Activated CD4-positive, CD25-positive, alpha-beta regulatory T cell (primary cell): ENCODE data around the gene CANT1.
"Not testable (repeated sequence)": the region's sequence is repeated elsewhere in the genome, so short reads cannot be mapped to it uniquely, and the experiment has no call there.

Experiments used
- DNase-seq, 4 experiments: peaks; one replicate each; lab custom pipeline; 2025; lab: John Stamatoyannopoulos, UW

CANT1 gene

DNA sequence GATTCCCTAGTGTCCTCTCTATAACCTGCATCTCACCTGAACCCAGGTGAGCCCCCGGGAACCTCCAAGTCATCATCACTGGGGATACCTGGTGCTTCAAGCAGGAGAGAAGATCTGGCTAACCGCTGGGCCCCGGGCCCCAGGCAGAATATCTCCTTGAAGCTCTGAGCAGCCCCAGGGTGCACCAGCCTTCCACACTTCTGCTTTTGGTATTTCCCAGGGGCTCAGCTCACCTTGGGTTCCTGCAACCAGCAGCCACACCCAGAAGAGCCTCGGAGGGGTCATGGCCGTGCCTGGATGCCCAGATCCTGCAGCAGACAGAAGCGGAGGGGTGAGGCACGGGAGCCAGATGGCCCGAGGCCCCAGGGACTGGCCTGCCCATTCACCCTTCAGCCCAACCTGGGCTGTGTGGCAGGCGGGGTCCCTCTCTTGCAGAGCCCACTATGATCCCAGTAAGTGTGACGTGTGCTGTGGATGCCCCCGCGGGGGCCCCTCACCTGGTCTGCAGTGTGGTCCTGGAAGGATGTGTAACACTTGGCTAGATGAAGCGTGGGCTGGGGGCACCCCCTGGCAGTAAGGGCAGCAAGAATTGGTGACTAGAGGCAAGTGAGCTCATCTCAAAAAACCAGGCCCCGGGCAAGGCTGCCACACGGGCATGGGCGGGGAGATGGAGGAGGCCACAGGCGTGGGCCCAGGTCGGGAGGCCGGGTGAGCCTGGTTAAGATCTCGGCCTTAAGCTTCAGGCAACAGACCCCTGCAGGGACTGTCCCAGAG lies 32.5 kb downstream of the CANT1 start:
- no peak for DNase-seq

GRCh38 chr17:78974635-78975591 lies 34.7 kb downstream of the CANT1 start:
- DNase-seq: no peak

DNA sequence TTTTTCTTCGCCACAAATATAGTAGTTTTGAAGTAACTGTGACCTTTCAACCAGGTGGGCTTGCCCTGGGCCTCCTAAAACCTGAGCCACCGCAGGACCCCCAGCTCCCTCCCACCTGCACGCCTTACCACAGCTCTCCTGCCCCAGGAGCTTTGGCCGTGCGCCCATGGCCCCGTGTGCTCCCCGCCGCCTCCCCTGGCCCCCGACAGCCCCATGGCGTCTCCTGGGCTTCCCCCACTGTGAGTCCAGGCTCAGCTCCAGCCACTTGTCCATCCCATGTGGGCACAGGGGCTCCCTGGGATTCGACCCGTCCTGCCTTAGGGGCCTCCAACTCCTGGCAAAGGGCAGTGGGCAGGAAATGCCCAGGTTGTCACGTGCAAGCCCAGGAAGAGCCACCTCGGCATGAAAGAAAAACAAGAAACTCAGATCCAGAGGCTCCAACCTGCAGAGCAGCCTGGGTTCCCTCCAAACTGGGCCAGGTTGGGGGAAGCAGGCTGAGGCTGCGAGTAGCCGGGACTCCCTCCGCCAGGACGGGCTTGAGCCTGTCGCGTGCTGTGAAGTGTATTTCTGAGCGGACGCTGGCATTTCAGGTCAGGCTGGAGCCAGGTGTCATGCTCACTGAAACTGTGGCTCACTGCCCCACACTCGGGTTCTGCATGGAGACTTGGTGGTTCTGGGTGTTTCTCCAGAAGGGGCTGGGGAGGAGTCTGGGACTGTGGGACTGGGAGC lies 35.6 kb downstream of the CANT1 start:
- DNase-seq: no peak

DNA sequence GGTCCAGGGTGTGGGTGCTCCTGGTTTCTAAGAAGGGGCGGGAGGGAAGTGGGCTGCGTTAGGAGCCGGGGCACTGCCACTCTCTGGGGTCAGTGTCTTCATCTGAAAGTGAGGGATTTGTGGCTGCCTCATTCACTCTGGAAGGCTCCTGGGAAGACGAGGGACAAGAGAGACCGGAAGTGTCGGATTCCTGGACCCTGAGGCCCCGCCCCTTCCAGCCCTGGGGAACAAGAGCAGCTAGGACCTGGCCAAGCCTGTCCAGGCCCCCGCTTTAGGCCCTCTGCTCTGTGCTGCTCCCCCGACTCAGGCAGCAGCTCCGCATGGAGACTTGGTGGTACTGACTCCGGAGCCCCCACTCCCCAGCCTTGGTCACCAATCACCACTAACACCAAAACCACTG lies 36.4 kb downstream of the CANT1 start:
- no peak for DNase-seq

GRCh38 chr17:78972507-78973105 lies 37.0 kb downstream of the CANT1 start:
- DNase-seq: no peak

DNA sequence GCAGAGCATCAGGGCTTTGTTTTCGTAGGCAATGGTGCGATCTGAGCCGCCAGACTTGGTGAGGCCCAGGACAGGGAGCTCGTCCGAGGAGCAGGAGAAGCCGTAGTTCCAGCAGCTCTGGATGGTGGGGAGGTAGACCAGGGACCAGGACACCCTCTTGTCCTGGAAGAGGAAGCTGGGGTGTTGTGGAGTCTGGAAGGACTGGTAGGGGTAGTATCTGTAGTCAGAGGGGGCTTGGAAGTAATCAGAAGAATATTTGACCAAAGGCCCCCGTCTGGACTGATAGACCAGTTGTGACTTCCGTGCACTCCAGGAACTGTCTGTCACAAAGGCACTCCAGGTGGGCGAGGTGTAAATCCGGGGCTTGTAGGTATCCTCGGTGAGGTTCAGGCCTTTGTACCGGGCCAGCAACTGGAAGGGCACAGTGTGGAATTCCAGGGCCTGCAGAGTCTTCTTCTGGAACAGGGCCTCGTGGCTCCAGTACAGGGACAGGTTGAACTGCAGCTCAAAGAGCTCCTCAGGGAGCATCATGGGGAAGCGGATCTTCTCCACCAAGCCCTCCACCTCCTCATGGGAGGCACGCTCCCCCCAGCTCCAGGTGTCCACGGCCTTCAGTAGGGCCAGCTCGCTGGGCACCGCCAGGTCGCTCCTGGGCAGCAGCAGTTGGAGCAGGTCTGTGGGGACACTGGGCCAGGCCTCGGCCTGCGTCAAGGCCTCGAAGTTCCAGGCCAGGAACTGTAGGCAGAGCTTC lies 37.6 kb downstream of the CANT1 start:
- no peak for DNase-seq

DNA sequence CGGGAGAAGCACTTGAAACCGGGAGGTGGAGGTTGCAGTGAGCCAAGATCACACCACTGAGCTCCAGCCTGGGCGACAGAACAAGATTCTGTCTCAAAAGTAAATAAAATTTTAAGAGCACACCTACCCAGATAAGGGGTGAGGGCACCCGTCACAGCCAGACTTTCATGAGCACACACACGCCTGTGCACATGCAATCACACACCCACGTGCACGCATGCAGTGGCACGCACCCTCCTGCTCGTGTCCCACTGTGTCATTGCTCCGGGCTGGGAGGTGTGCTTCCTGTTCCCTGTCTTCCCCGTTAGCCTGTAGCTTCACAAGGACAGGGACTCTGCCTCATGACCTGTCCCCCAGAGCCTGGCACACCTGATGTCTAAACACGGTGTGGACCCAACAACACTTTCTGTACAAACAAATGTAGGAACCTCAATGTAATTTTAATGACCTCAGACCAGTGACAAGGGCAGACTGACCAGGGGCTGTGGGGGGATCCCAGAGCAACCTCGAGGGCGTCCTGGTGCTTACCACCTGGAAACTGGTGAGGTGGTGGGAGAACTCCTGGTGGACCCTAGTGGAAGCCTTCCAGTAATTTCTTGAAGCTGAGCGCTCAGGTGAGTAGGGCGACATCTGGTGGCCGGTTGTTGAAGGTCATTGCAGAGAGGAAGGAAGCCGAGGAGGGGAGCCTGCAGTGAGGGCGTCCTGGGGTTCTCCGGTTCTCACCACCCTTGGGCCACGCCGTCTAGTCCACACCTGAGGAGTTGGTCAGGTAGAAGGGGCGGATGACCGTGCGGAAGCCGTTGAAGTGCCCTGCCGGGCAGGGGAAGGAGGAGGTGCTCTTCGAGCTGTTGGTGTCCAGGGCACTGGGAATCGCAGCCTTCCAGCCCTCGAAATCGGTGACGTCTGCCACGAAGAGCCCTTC lies 38.5 kb downstream of the CANT1 start:
- DNase-seq: peak; percentile 55 to 78 (median 60)

DNA sequence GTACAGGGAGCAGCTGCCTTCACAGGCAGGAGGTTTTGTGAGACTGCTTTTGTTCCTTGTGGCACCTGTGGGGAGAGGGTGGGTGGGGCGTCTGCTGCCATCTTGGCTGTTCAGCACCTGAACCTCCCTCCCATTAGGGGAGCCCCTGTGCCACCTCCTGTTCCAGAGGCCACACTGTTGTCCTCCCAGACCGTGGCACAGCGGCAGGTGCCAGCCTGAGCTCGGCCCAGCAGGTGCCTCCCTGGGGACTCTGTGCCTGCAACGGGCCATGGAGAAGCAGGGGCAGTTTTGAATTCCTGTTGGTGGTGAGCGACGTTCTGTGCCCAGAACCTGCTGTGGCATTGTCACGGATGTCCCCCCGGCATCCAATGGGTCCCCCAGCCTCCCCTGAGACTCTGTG lies 39.7 kb downstream of the CANT1 start:
- no peak for DNase-seq

- DNase-seq: no peak
These were observed 41.7 kb downstream of the CANT1 start for GRCh38 chr17:78967782-78968362.

- DNase-seq: no peak
These were observed 42.5 kb downstream of the CANT1 start for GRCh38 chr17:78966910-78967600.

DNA sequence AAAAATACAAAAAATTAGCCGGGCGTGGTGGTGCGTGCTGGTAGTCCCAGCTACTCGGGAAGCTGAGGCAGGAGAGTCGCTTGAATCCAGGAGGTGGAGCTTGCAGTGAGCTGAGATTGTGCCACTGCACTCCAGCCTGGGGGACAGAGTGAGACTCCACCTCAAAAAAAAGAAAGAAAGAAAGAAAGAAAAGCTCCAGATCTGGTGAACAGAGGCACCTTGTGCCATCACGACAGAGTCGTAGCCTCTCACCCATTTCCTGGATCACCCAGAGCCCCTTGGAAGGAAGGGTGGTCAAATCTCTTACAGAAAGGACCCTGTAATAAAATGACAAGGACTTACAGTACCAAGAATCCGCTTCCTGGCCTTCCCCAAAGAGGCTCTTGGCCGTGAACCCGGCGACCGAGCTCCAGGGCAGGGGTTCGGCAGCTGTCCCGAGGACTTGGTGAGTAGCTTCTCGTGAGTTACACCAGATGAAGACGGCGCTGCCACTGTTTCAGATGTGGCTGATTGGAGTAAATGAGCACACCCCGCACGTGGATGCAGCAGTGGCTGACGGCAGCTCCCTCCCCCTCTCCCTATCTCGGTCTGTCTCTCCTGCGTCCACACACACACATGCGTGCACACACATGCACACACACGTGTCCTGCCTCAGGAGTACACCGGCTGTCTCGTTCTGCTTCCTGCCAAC lies 43.3 kb downstream of the CANT1 start:
- DNase-seq: no peak

GRCh38 chr17:78965491-78965924 lies 44.1 kb downstream of the CANT1 start:
- DNase-seq: no peak

DNA sequence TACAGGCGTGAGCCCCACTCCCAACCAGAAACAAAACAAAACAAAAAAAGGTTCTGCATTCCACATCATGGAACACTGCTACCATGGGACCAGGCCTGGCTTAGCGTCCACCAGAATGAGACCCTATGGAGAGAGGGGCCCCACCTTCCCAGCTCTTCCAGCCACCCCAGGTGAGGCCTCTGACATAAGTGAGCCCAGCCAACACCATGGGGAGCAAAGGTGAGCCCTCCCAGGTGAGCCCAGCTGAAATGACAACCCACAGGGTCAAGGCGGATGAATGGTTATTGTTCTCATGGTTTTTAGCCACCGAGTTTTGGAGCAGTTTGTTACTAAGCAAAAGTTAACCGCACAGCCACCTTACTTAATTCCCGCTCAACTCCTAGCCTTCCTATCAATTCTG lies 46.2 kb downstream of the CANT1 start:
- DNase-seq: no peak

- not testable (repeated sequence) for DNase-seq
These were observed 46.6 kb downstream of the CANT1 start for GRCh38 chr17:78962984-78963348.

DNA sequence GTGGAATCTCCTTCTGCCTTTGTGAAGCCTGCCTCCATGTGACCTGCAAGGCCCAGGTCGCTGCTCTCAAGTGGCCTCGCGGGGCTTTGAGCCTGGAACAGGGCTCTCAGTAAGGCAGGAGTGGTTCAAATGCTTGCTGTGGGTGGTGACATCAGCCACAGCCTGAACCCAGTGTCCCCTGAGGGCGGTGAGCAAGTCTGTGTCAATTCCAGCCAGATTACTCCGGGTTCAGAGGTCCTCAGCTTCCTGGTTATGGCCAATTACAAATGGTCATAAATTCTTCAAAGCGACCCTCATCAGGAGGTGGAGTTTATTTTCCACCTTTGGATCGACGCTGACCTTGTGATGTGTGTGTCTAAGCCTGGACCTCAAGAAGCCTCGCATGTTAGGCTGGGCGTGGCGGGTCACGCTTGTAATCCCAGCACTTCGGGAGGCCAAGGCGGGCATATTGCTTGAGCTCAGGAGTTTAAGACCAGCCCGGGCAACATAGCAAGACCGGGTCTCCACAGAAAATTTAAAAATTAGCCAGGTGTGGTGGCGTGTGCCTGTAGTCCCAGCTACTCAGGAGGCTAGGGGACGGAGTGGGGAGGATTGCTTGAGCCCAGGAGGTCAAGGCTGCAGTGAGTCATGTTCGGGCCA lies 47.1 kb downstream of the CANT1 start:
- no peak for DNase-seq

DNA sequence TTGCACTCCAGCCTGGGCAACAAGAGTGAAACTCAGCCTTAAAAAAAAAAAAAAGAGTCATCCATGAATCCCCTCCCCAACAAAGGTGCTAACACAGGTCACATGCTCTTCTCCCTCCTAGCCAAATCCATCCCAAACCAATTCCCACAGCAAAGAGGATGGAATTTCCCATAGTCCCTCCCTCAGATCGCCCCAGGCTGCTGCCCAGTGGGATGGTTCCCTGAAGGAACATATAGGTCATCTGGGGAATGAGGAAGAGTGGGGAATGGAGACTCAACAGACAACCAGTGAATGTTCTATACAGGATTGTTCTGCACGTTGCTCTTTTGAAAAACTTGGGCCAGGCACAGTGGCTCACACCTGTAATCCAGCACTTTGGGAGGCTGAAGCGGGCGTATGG lies 48.0 kb downstream of the CANT1 start:
- DNase-seq: no peak

DNA sequence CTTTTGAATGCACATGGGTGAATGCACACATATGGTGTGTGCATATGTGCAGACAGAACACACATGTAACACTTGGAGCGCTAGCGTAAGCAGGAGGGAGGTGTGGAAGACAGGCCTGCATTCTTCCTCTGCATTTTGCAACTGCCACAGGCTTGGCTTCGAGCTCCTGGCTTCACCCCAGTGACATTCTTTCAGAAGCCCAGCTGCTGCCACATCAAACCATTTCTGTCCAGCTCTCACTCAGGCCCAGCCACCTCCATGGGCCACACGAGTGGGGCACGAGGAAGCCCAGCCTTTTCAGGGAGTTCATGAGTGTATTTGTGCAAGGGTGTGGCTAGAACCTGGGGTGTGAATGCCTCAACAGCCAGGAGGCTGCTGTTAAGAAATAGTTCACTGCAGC lies 48.6 kb downstream of the CANT1 start:
- no peak for DNase-seq

- no peak for DNase-seq
These were observed 49.8 kb downstream of the CANT1 start for GRCh38 chr17:78959803-78960202.
